GM12878 (cell line): ENCODE data around the gene ADGRV1. TPM values are rescaled to one million over a fixed set of nuclear protein-coding genes. Genes with fewer than 3 reads are reported as not detected.

Source experiments
- ATAC-seq: fragments of 200-7000 bp; cut with Tn5 transposase; 3 replicates; pipeline ENCODE4 v1.9.1; 2020; ENCODE audit warnings: mild to moderate bottlenecking, moderate library complexity
- BruUV-seq: library from RNA; stranded (reverse); fragments of 400-500 nt; replicated peaks from 2 replicates; lab custom pipeline; 2021; lab: Mats Ljungman, UMichigan
- CTCF ChIA-PET: fragments of 300-600 bp; sonication (Branson Sonifier 250); formaldehyde crosslinking; extraction: SDS; loops from one replicate; lab custom pipeline; 2021; ENCODE audit warnings: inconsistent platforms; lab: Yijun Ruan, JAX
- POLR2A ChIA-PET: fragments of 350-600 bp; formaldehyde crosslinking; extraction: SDS; loops from one replicate; lab custom pipeline; 2021; ENCODE audit warnings: inconsistent platforms; lab: Charles Lee
- RAD21 ChIA-PET: fragments of 300-600 bp; sonication (Branson Sonifier 250); formaldehyde crosslinking; loops from one replicate; lab custom pipeline; 2023; ENCODE audit warnings: antibody characterized with exemption; ENCODE audit not compliant: unreplicated experiment; lab: Charles Lee
- SMC1A ChIA-PET: fragments of 300-600 bp; sonication (Branson Sonifier 250); formaldehyde crosslinking; loops from one replicate; lab custom pipeline; 2023; ENCODE audit not compliant: unreplicated experiment, uncharacterized antibody; lab: Charles Lee
- DNase-seq: peaks from one replicate; pipeline ENCODE4 v3.0.0-alpha.2; 2011; ENCODE audit warnings: low read depth, low spot score
- FAIRE-seq: peaks from 3 replicates; lab custom pipeline; 2011; peaks lifted over from hg19 to GRCh38; lab: Jason Lieb, UNC
- H2AFZ ChIP-seq: 2 replicates; pipeline ENCODE4 v1.6.0; 2011; ENCODE audit warnings: low read depth, low read length, control low read depth; ENCODE audit not compliant: control insufficient read depth
- H3K27ac ChIP-seq: 2 replicates; pipeline ENCODE4 v1.5.1; 2011; ENCODE audit warnings: control low read depth; ENCODE audit not compliant: control insufficient read depth, insufficient read depth
- H3K27me3 ChIP-seq, 2 experiments: replicated peaks in 1 of 2; 2 replicates each; pipeline versions ENCODE4 v1.6.0 to v1.6.1; 2011; ENCODE audit warnings: low read length in 1 of 2; ENCODE audit not compliant: control insufficient read depth in 2 of 2, insufficient read depth in 2 of 2
- H3K36me3 ChIP-seq, 2 experiments: 2 replicates each; pipeline ENCODE4 v1.5.1; 2011; ENCODE audit warnings: low read length in 1 of 2; ENCODE audit not compliant: control insufficient read depth in 2 of 2, insufficient read depth in 2 of 2
- H3K4me1 ChIP-seq: 2 replicates; pipeline ENCODE4 v1.6.1; 2011; ENCODE audit warnings: mild to moderate bottlenecking, low read length, moderate library complexity, mixed read lengths; ENCODE audit not compliant: control insufficient read depth, insufficient read depth
- H3K4me2 ChIP-seq: 2 replicates; pipeline ENCODE4 v1.6.0; 2011; ENCODE audit warnings: control low read depth; ENCODE audit not compliant: control insufficient read depth, insufficient read depth
- H3K4me3 ChIP-seq: fragments of 200-600 bp; sonication (generic); 2 replicates; pipeline ENCODE4 v1.5.1; 2016
- H3K79me2 ChIP-seq: 2 replicates; pipeline ENCODE4 v1.6.0; 2011; ENCODE audit warnings: low read length; ENCODE audit not compliant: control insufficient read depth, insufficient read depth
- H3K9ac ChIP-seq: 2 replicates; pipeline ENCODE4 v1.8.0; 2011; ENCODE audit warnings: low read length, control low read depth, mixed read lengths; ENCODE audit not compliant: control insufficient read depth, insufficient read depth
- H3K9me3 ChIP-seq: replicated peaks from 3 replicates; pipeline ENCODE4 v1.5.1; 2011; ENCODE audit warnings: mild to moderate bottlenecking, low read length; ENCODE audit not compliant: control insufficient read depth, insufficient read depth
- H4K20me1 ChIP-seq: 2 replicates; pipeline ENCODE4 v1.6.0; 2011; ENCODE audit not compliant: control insufficient read depth, insufficient read depth
- ESRRA ChIP-seq: IDR thresholded peaks from 2 replicates; pipeline ENCODE4 v1.6.1; 2012; ENCODE audit warnings: mild to moderate bottlenecking, low read length, improper control_type of control experiment
- RUNX3 ChIP-seq: IDR thresholded peaks from 2 replicates; pipeline ENCODE4 v1.6.1; 2012; ENCODE audit warnings: low read length, inconsistent platforms
- WGBS: methylation state at CpG from one replicate; pipeline ENCODE4 v1.1.6; 2016; ENCODE audit warnings: low lambda C conversion rate; ENCODE audit not compliant: insufficient replicate concordance, insufficient coverage; ENCODE audit errors: missing lambda C conversion rate; 5-methylcytosine and 5-hydroxymethylcytosine counted together
- in situ Hi-C: fragments of 300-500 bp; cut with MboI; formaldehyde crosslinking; loops from 9 replicates; pipeline ENCODE4 v1.14.3; 2018; ENCODE audit warnings: mixed read lengths
- intact Hi-C: fragments of 100-400 bp; cut with micrococcal nuclease; formaldehyde crosslinking; loops from one replicate; pipeline ENCODE4 v1.14.2; 2022; ENCODE audit not compliant: unreplicated experiment
- polyA plus RNA-seq, 11 experiments: library from polyadenylated mRNA; depleted of rRNA in 4 of 11; unstranded in 6 of 11; stranded (reverse) in 5 of 11; fragments of >200 nt; fragmentation: Nextera tagmentation in 4 of 11; fragmentation: Illumina TruSeq in 1 of 11; extraction: Ambion mirVana in 4 of 11; extraction: Trizol in 1 of 11; gene quantifications; 1 replicate in 1 of 11; 2 replicates in 10 of 11; pipeline versions ENCODE4 v1.2.1 to v1.2.3, GENCODE V29; 2011 to 2016; ENCODE audit warnings: inconsistent platforms in 2 of 11, missing spikeins in 2 of 11, low read depth in 1 of 11
- total RNA-seq, 4 experiments: library from RNA; depleted of rRNA in 3 of 4; stranded (reverse); fragments of >200 nt in 3 of 4; fragmentation: Illumina TruSeq in 1 of 4; extraction: Trizol in 1 of 4; gene quantifications; 2 replicates each; pipeline versions ENCODE4 v1.2.1 to v1.2.3, GENCODE V29; 2013 to 2021
- TF ChIP-seq, protein P1 (sequence below): IDR thresholded peaks from 2 replicates; pipeline ENCODE4 v1.6.1; 2012; ENCODE audit warnings: low read length, inconsistent platforms

Gene ADGRV1
- total and polyA plus RNA-seq, 10 of the 15 experiments (the other 5 are each of a cell fraction or from before 2014, with no cell fraction given), result 0.04 to 8.1 (median 0.16) TPM; not detected in 1

GRCh38 chr5:90581956-90582355, 23.4 kb downstream of the ADGRV1 start (continued):
- TF ChIP-seq ESRRA, result no peak

- Histone ChIP-seq H4K20me1 (no peaks in the 10 kb centered on the region), H3K36me3 (no peaks in the 10 kb centered on the region), H3K79me2 (no peaks in the 10 kb centered on the region), H3K27ac (no peak overlapping the region), H3K9me3 (no peaks in the 10 kb centered on the region), H3K27me3 (no peaks in the 10 kb centered on the region), H3K4me3 (no peak overlapping the region), H3K4me1 (no peaks in the 10 kb centered on the region), H3K9ac (no peak overlapping the region)
- in situ Hi-C loops, result no loop called here
- peak; percentile 60 for ATAC-seq
- CTCF ChIA-PET, result interaction anchor here (0.7 to 1.9 kb wide), 2 partner anchors 19 to 287 kb away, joined by 4 to 6 read pairs; no protein-coding TSS in a partner anchor
- no peak for DNase-seq
- peak; percentile 23 for FAIRE-seq
- SMC1A ChIA-PET, result interaction anchor here (0.6 to 1.0 kb wide), 2 partner anchors 14 to 158 kb away, joined by 3 read pairs; no protein-coding TSS in a partner anchor
- WGBS, result 23% methylated on average over 7 of the region's 7 CpGs
- 0 out of 2 replicates have a peak, but pooled peaks have one; percentile 7 for TF ChIP-seq RUNX3
- TF ChIP-seq, protein P1, sequence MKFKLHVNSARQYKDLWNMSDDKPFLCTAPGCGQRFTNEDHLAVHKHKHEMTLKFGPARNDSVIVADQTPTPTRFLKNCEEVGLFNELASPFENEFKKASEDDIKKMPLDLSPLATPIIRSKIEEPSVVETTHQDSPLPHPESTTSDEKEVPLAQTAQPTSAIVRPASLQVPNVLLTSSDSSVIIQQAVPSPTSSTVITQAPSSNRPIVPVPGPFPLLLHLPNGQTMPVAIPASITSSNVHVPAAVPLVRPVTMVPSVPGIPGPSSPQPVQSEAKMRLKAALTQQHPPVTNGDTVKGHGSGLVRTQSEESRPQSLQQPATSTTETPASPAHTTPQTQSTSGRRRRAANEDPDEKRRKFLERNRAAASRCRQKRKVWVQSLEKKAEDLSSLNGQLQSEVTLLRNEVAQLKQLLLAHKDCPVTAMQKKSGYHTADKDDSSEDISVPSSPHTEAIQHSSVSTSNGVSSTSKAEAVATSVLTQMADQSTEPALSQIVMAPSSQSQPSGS, result no peak
- TF ChIP-seq, all 136 proteins: peak for 1
- no peak overlapping the region; the same call in 1 of the 2 replicates for H3K4me2 ChIP-seq
- RAD21 ChIA-PET, result no interaction called here
- intact Hi-C loops, result no loop called here
- BruUV-seq, result no TSS peak
- POLR2A ChIA-PET, result no interaction called here
- H2AFZ ChIP-seq, result peak overlapping the region; percentile 26
These were observed 26.9 kb downstream of the ADGRV1 start for GRCh38 chr5:90585337-90585986.
